HG03575 (cell line): Measurements from ENCODE around the gene RASL10B.

Experiments
- ATAC-seq: cut with Tn5 transposase; IDR thresholded peaks from one replicate; pipeline ENCODE4 v1.9.1; 2021; ENCODE audit not compliant: unreplicated experiment, insufficient number of reproducible peaks, low FRiP score; ENCODE audit errors: extremely low read depth

The RASL10B gene

GRCh38 chr17:35778641-35779196 lies 47.3 kb downstream of the RASL10B start:
- ATAC-seq, result no peak

GRCh38 chr17:35780950-35781349 lies 49.5 kb downstream of the RASL10B start:
- ATAC-seq, result no peak

DNA sequence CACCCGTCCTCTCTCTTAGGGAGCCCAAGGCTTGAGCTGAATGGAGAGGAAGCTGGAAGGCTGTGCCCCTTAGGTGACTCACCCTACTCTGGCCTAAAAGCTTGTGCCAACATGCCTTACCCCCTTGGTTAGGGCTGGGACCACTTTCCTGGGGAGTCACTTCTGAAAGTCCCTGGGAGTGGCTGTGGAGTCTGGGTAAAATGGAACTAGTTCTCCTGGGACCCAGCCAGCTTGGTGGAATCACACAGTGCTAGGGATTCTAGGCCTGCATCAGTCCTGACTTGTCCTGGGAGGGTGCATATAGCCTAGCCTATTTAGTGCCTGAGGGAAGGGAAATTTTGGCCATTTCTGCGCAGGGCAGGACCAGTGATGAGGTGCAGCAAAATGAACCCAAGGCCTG lies 53.5 kb downstream of the RASL10B start:
- no peak for ATAC-seq

DNA sequence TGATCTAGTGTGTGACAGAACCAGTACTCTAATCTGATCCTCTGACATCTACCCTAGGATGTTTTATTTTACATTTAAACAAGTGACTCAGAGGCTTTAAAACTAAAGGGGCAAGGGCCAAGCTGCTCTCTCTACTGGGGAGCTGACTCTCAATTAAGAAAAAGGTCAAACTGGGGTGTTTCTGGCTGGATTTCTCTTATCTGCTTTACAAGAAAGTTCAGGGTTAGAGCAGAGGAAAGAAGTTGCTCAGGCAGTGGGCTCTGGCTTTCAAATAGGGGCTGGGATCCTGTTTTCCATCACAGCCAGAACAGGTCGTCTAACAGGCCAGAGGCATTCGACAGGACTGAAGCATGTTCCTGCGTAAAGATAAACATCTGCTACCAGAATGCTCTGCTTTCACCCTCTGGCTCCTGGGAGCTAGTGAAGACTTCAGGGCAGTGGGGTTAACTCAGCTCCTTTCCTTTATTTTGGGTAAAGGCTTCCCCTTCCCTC lies 55.5 kb downstream of the RASL10B start:
- no peak for ATAC-seq

DNA sequence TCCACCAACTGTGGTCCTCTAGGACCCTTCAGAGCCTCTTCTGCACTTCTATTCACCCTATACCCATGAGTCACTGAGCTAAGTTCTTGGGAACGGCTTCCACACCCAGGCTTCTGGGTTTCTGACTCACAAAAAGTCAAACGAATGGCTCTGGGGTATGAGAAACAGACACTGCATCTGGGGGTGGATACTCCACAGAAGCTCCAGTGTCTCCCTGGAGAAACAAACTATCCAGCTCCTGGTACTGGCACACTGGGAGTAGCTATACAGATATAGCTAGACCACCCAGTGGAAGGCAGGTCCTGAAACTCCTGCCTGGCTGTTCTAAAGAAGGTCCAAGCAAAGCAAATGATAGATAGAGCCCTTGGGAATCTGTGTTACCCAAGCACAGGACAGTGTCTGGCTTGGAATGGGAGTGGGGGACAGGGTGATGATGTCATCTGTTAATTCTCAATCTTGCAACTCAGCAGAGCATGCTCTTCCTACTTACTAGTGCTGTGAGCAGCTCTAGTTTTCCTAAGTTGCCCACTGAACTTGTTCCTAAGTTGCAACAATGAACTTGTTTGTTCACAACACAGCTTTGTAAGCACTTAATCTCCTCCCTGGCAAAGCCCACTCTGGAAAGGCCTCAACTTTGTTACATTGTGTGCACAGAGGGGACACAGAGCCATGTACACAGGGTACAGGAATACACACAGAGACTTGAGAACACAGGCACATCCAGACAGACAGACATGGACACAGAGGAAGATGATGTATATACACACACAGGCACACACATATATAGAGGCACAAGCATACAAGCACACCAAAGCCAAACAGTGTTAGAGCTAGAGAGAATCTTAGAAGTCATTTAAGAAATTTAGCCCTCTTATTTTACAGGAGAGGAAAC lies 57.3 kb downstream of the RASL10B start:
- ATAC-seq, result no peak

DNA sequence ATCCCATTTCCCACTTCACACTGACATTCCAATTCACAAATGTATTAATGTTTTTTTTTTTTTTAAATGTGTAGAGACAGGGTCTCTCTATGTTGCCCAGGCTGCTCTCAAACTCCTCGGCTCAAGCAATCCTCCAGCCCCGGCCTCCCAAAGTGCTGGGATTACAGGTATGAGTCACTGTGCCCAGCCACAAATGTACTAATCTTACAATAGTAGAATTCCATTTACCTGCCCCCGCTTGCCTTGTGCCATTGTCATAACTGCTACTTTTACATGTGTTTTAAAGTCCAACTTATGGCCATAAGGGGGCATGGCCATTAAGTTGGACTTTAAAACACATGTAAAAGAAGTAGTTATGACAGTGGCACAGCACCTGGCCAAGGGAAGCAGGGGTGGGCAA lies 59.4 kb downstream of the RASL10B start:
- no peak for ATAC-seq

- no peak for ATAC-seq
These were observed 60.4 kb downstream of the RASL10B start for GRCh38 chr17:35791681-35792350.
